Endothelial cell of umbilical vein (primary cell): ENCODE data around the gene GFPT2. TPM values are rescaled to one million over a fixed set of nuclear protein-coding genes. Genes with fewer than 3 reads are reported as not detected.

Experiments used
- BruUV-seq: library from RNA; stranded (reverse); fragments of 400-500 nt; replicated peaks from 2 replicates; lab custom pipeline; 2021; lab: Mats Ljungman, UMichigan
- CTCF ChIA-PET: fragments of 300-600, 350-600 bp; sonication (Branson Sonifier 250); formaldehyde crosslinking; loops from one replicate; lab custom pipeline; 2021; ENCODE audit warnings: antibody characterized with exemption, inconsistent platforms; lab: Charles Lee
- POLR2A ChIA-PET: fragments of 300-600, 350-600 bp; sonication (Branson Sonifier 250); formaldehyde crosslinking; loops from one replicate; lab custom pipeline; 2021; ENCODE audit warnings: antibody characterized with exemption, inconsistent platforms; lab: Charles Lee
- DNase-seq: peaks from one replicate; pipeline ENCODE4 v3.0.0-alpha.2; 2011; ENCODE audit warnings: low read depth, low spot score
- FAIRE-seq: peaks from 2 replicates; lab custom pipeline; 2011; peaks lifted over from hg19 to GRCh38; lab: Jason Lieb, UNC
- H2AFZ ChIP-seq: 2 replicates; pipeline ENCODE4 v1.6.0; 2012; ENCODE audit warnings: low read depth, low read length, control low read depth, inconsistent platforms
- H3K27ac ChIP-seq: 2 replicates; pipeline ENCODE4 v1.5.1; 2011; ENCODE audit warnings: low read depth, mild to moderate bottlenecking, control low read depth, low read length, moderate library complexity; ENCODE audit not compliant: insufficient read depth
- H3K27me3 ChIP-seq, 2 experiments: 2 replicates each; pipeline versions ENCODE4 v1.6.0 to v1.6.1; 2011; ENCODE audit warnings: low read length in 2 of 2, mixed read lengths in 1 of 2; ENCODE audit not compliant: control insufficient read depth in 2 of 2, insufficient read depth in 2 of 2
- H3K36me3 ChIP-seq, 2 experiments: 2 replicates in 1 of 2; 3 replicates in 1 of 2; pipeline ENCODE4 v1.5.1; 2011; ENCODE audit warnings: low read length in 2 of 2, mild to moderate bottlenecking in 1 of 2, moderate library complexity in 1 of 2; ENCODE audit not compliant: control insufficient read depth in 2 of 2, insufficient read depth in 2 of 2; ENCODE audit errors: extremely low read depth in 1 of 2
- H3K4me1 ChIP-seq: 3 replicates; pipeline ENCODE4 v1.5.1; 2011; ENCODE audit warnings: mild to moderate bottlenecking, low read length; ENCODE audit not compliant: control insufficient read depth, insufficient read depth; ENCODE audit errors: extremely low read depth
- H3K4me2 ChIP-seq: 2 replicates; pipeline ENCODE4 v1.6.1; 2011; ENCODE audit warnings: low read length, control low read depth, mixed read lengths; ENCODE audit not compliant: insufficient read depth
- H3K4me3 ChIP-seq, 3 experiments: fragments of 200-600 bp in 1 of 3; sonication (generic), shearing (Covaris generic) in 1 of 3; replicated peaks in 1 of 3; 2 replicates each; pipeline ENCODE4 v1.5.1; 2011 to 2016; ENCODE audit warnings: control low read depth in 3 of 3, low read length in 3 of 3, mild to moderate bottlenecking in 2 of 3, inconsistent platforms in 1 of 3, low read depth in 1 of 3, moderate library complexity in 1 of 3; ENCODE audit not compliant: insufficient read depth in 1 of 3
- H3K79me2 ChIP-seq: 2 replicates; pipeline ENCODE4 v1.6.0; 2012; ENCODE audit warnings: low read length, inconsistent platforms; ENCODE audit not compliant: control insufficient read depth, insufficient read depth
- H3K9ac ChIP-seq: replicated peaks from 2 replicates; pipeline ENCODE3; 2011; ENCODE audit warnings: low read length, control low read depth; ENCODE audit not compliant: insufficient read depth; ENCODE audit errors: extremely low read depth
- H3K9me1 ChIP-seq: replicated peaks from 3 replicates; pipeline ENCODE4 v1.6.0; 2011; ENCODE audit warnings: mild to moderate bottlenecking, low read length; ENCODE audit not compliant: control insufficient read depth, insufficient read depth; ENCODE audit errors: extremely low read depth
- H3K9me3 ChIP-seq: replicated peaks from 2 replicates; pipeline ENCODE4 v1.5.1; 2012; ENCODE audit warnings: low read length, inconsistent platforms; ENCODE audit not compliant: control insufficient read depth, insufficient read depth
- H4K20me1 ChIP-seq: replicated peaks from 2 replicates; pipeline ENCODE3; 2011; ENCODE audit warnings: mild to moderate bottlenecking, low read length; ENCODE audit not compliant: control insufficient read depth, insufficient read depth; ENCODE audit errors: extremely low read depth
- CTCF ChIP-seq, 2 donors: IDR thresholded peaks; 1 replicate in 1 of 2; 2 replicates in 1 of 2; pipeline ENCODE4 v1.5.1; 2011; ENCODE audit warnings: low read length in 2 of 2, mild to moderate bottlenecking in 2 of 2, moderate library complexity in 2 of 2, control low read depth in 1 of 2, inconsistent platforms in 1 of 2, low read depth in 1 of 2; ENCODE audit not compliant: insufficient read depth in 1 of 2; ENCODE audit errors: extremely low read depth in 1 of 2
- EZH2 ChIP-seq: IDR thresholded peaks from 2 replicates; pipeline ENCODE4 v1.6.1; 2012; ENCODE audit warnings: borderline replicate concordance, low read depth, mild to moderate bottlenecking, moderate library complexity, low read length, inconsistent platforms; ENCODE audit not compliant: severe bottlenecking
- FOS ChIP-seq: IDR thresholded peaks from 2 replicates; pipeline ENCODE4 v1.6.1; 2011; ENCODE audit warnings: mild to moderate bottlenecking, low read length, moderate library complexity, borderline replicate concordance; ENCODE audit not compliant: insufficient read depth
- GATA2 ChIP-seq: IDR thresholded peaks from 2 replicates; pipeline ENCODE4 v1.7.0; 2011; ENCODE audit warnings: low read depth, mild to moderate bottlenecking, moderate library complexity, mixed read lengths, low read length; ENCODE audit not compliant: insufficient read length, insufficient read depth
- JUN ChIP-seq: IDR thresholded peaks from 2 replicates; pipeline ENCODE4 v1.6.1; 2011; ENCODE audit warnings: borderline replicate concordance, low read depth; ENCODE audit not compliant: insufficient read length, insufficient read depth
- MAX ChIP-seq: IDR thresholded peaks from 2 replicates; pipeline ENCODE4 v1.6.1; 2011; ENCODE audit not compliant: insufficient read depth, insufficient read length
- MYC ChIP-seq: IDR thresholded peaks from one replicate; pipeline ENCODE4 v1.6.1; 2011; ENCODE audit warnings: mild to moderate bottlenecking, low read depth, low read length
- POLR2A ChIP-seq: IDR thresholded peaks from 2 replicates; pipeline ENCODE4 v1.6.1; 2012; ENCODE audit warnings: low read depth, mild to moderate bottlenecking, control low read depth, low read length
- POLR2AphosphoS5 ChIP-seq: IDR thresholded peaks from 2 replicates; pipeline ENCODE4 v1.6.1; 2012; ENCODE audit warnings: low read depth, mild to moderate bottlenecking, control low read depth, low read length, moderate library complexity; ENCODE audit not compliant: insufficient read depth
- dilution Hi-C: fragments of 300-500 bp; cut with MboI; formaldehyde crosslinking; loops from one replicate; pipeline ENCODE4 v1.15.0; 2019; ENCODE audit warnings: low sequenced_read_pairs; ENCODE audit not compliant: extremely low pct_ligation_motif_present
- intact Hi-C: fragments of 100-400 bp; cut with micrococcal nuclease; formaldehyde crosslinking; loops from one replicate; pipeline ENCODE4 v1.10.0; 2022
- polyA plus RNA-seq, 4 experiments: library from polyadenylated mRNA; depleted of rRNA in 3 of 4; stranded (reverse) in 3 of 4; unstranded in 1 of 4; fragments of >200 nt; gene quantifications; 2 replicates each; pipeline versions ENCODE4 v1.2.1 to v1.2.3, GENCODE V29; 2011 to 2012; ENCODE audit warnings: missing spikeins in 1 of 4
- total RNA-seq: library from RNA; stranded (reverse); gene quantifications from 2 replicates; pipeline ENCODE4 v1.2.3, GENCODE V29; 2021

The GFPT2 gene
- total and polyA plus RNA-seq, 2 donors (not counting 3 experiments of a cell fraction or from before 2014, with no cell fraction given): 4.3 to 4.5 TPM

- Histone ChIP-seq H3K4me1 (no peaks in the 10 kb centered on the region), H3K79me2 (no peaks in the 10 kb centered on the region), H3K9ac (no peak overlapping the region), H2AFZ (no peak overlapping the region), H3K36me3 (no peaks in the 10 kb centered on the region), H3K9me3 (no peaks in the 10 kb centered on the region), H3K4me2 (no peak overlapping the region), H4K20me1 (no peaks in the 10 kb centered on the region), H3K27me3 (no peaks in the 10 kb centered on the region), H3K9me1 (no peaks in the 10 kb centered on the region), H3K4me3 (no peak overlapping the region), H3K27ac (no peak overlapping the region)
- dilution Hi-C loops: no loop called here
- no peak for DNase-seq
- TF ChIP-seq POLR2AphosphoS5: no peak
- no peak for TF ChIP-seq JUN
- TF ChIP-seq POLR2A: no peak
- no peak for TF ChIP-seq FOS
- no peak for TF ChIP-seq MAX
- no peak for TF ChIP-seq MYC
- TF ChIP-seq EZH2: no peak
- TF ChIP-seq CTCF (IDR thresholded peaks at IDR 0.05; ENCODE audit: extremely low read depth in 1 of 2, insufficient read depth in 1 of 2, low read depth in 1 of 2, low read length in 2 of 2): no peak
- no peak for TF ChIP-seq GATA2
- intact Hi-C loops: no loop called here
- CTCF ChIA-PET: interaction anchor here (1.2 to 1.4 kb wide), 2 partner anchors 10 to 13 kb away, joined by 3 to 5 read pairs; no protein-coding TSS in a partner anchor
- no TSS peak for BruUV-seq
- POLR2A ChIA-PET: no interaction called here
- FAIRE-seq: no peak
Observed at GRCh38 chr5:180271221-180271620, 81.9 kb downstream of the GFPT2 start.
